GM12878 (cell line): ENCODE results near the gene ANKRD13C. TPM values are rescaled to one million over a fixed set of nuclear protein-coding genes. Genes with fewer than 3 reads are reported as not detected.

Source experiments
- ATAC-seq: fragments of 200-7000 bp; cut with Tn5 transposase; 3 replicates; pipeline ENCODE4 v1.9.1; 2020; ENCODE audit warnings: mild to moderate bottlenecking, moderate library complexity
- BruUV-seq: library from RNA; stranded (reverse); fragments of 400-500 nt; replicated peaks from 2 replicates; lab custom pipeline; 2021; lab: Mats Ljungman, UMichigan
- CTCF ChIA-PET: fragments of 300-600 bp; sonication (Branson Sonifier 250); formaldehyde crosslinking; extraction: SDS; loops from one replicate; lab custom pipeline; 2021; ENCODE audit warnings: inconsistent platforms; lab: Yijun Ruan, JAX
- POLR2A ChIA-PET: fragments of 350-600 bp; formaldehyde crosslinking; extraction: SDS; loops from one replicate; lab custom pipeline; 2021; ENCODE audit warnings: inconsistent platforms; lab: Charles Lee
- RAD21 ChIA-PET: fragments of 300-600 bp; sonication (Branson Sonifier 250); formaldehyde crosslinking; loops from one replicate; lab custom pipeline; 2023; ENCODE audit warnings: antibody characterized with exemption; ENCODE audit not compliant: unreplicated experiment; lab: Charles Lee
- SMC1A ChIA-PET: fragments of 300-600 bp; sonication (Branson Sonifier 250); formaldehyde crosslinking; loops from one replicate; lab custom pipeline; 2023; ENCODE audit not compliant: unreplicated experiment, uncharacterized antibody; lab: Charles Lee
- DNase-seq: peaks from one replicate; pipeline ENCODE4 v3.0.0-alpha.2; 2011; ENCODE audit warnings: low read depth, low spot score
- FAIRE-seq: peaks from 3 replicates; lab custom pipeline; 2011; peaks lifted over from hg19 to GRCh38; lab: Jason Lieb, UNC
- H2AFZ ChIP-seq: 2 replicates; pipeline ENCODE4 v1.6.0; 2011; ENCODE audit warnings: low read depth, low read length, control low read depth; ENCODE audit not compliant: control insufficient read depth
- H3K27ac ChIP-seq: 2 replicates; pipeline ENCODE4 v1.5.1; 2011; ENCODE audit warnings: control low read depth; ENCODE audit not compliant: control insufficient read depth, insufficient read depth
- H3K27me3 ChIP-seq, 2 experiments: replicated peaks in 1 of 2; 2 replicates each; pipeline versions ENCODE4 v1.6.0 to v1.6.1; 2011; ENCODE audit warnings: low read length in 1 of 2; ENCODE audit not compliant: control insufficient read depth in 2 of 2, insufficient read depth in 2 of 2
- H3K36me3 ChIP-seq, 2 experiments: 2 replicates each; pipeline ENCODE4 v1.5.1; 2011; ENCODE audit warnings: low read length in 1 of 2; ENCODE audit not compliant: control insufficient read depth in 2 of 2, insufficient read depth in 2 of 2
- H3K4me1 ChIP-seq: 2 replicates; pipeline ENCODE4 v1.6.1; 2011; ENCODE audit warnings: mild to moderate bottlenecking, low read length, moderate library complexity, mixed read lengths; ENCODE audit not compliant: control insufficient read depth, insufficient read depth
- H3K4me2 ChIP-seq: 2 replicates; pipeline ENCODE4 v1.6.0; 2011; ENCODE audit warnings: control low read depth; ENCODE audit not compliant: control insufficient read depth, insufficient read depth
- H3K4me3 ChIP-seq: fragments of 200-600 bp; sonication (generic); 2 replicates; pipeline ENCODE4 v1.5.1; 2016
- H3K79me2 ChIP-seq: 2 replicates; pipeline ENCODE4 v1.6.0; 2011; ENCODE audit warnings: low read length; ENCODE audit not compliant: control insufficient read depth, insufficient read depth
- H3K9ac ChIP-seq: 2 replicates; pipeline ENCODE4 v1.8.0; 2011; ENCODE audit warnings: low read length, control low read depth, mixed read lengths; ENCODE audit not compliant: control insufficient read depth, insufficient read depth
- H3K9me3 ChIP-seq: replicated peaks from 3 replicates; pipeline ENCODE4 v1.5.1; 2011; ENCODE audit warnings: mild to moderate bottlenecking, low read length; ENCODE audit not compliant: control insufficient read depth, insufficient read depth
- H4K20me1 ChIP-seq: 2 replicates; pipeline ENCODE4 v1.6.0; 2011; ENCODE audit not compliant: control insufficient read depth, insufficient read depth
- BMI1 ChIP-seq: fragments of 450-650 bp; IDR thresholded peaks from 2 replicates; pipeline ENCODE4 v1.6.1; 2016; ENCODE audit warnings: mild to moderate bottlenecking, moderate library complexity, borderline replicate concordance
- CHD1 ChIP-seq: IDR thresholded peaks from 2 replicates; pipeline ENCODE4 v1.6.1; 2012; ENCODE audit warnings: low read depth, low read length, improper control_type of control experiment
- ETV6 ChIP-seq, 2 experiments: fragments of 450-650 bp in 1 of 2; IDR thresholded peaks in 1 of 2; conservative IDR thresholded peaks in 1 of 2; 2 replicates each; pipeline ENCODE4 v1.6.1; 2014; ENCODE audit warnings: antibody characterized with exemption in 1 of 2, borderline replicate concordance in 1 of 2, low read depth in 1 of 2, mild to moderate bottlenecking in 1 of 2, moderate library complexity in 1 of 2
- FOXM1 ChIP-seq: IDR thresholded peaks from 2 replicates; pipeline ENCODE4 v1.6.1; 2012; ENCODE audit warnings: low read depth, mild to moderate bottlenecking, inconsistent platforms, low read length, moderate library complexity
- KLF5 ChIP-seq: fragments of 450-650 bp; IDR thresholded peaks from 2 replicates; pipeline ENCODE4 v1.6.1; 2014; ENCODE audit warnings: mild to moderate bottlenecking; ENCODE audit not compliant: partially characterized antibody
- NBN ChIP-seq: fragments of 450-650 bp; IDR thresholded peaks from 2 replicates; pipeline ENCODE4 v1.6.1; 2016
- RUNX3 ChIP-seq: IDR thresholded peaks from 2 replicates; pipeline ENCODE4 v1.6.1; 2012; ENCODE audit warnings: low read length, inconsistent platforms
- SMAD1 ChIP-seq: fragments of 450-650 bp; IDR thresholded peaks from 2 replicates; pipeline ENCODE4 v1.6.1; 2018; ENCODE audit warnings: mild to moderate bottlenecking, low read depth; ENCODE audit not compliant: partially characterized antibody
- WRNIP1 ChIP-seq: IDR thresholded peaks from 2 replicates; pipeline ENCODE4 v1.6.1; 2011; ENCODE audit warnings: low read depth, low read length, improper control_type of control experiment, borderline replicate concordance
- WGBS: methylation state at CpG from one replicate; pipeline ENCODE4 v1.1.6; 2016; ENCODE audit warnings: low lambda C conversion rate; ENCODE audit not compliant: insufficient replicate concordance, insufficient coverage; ENCODE audit errors: missing lambda C conversion rate; 5-methylcytosine and 5-hydroxymethylcytosine counted together
- in situ Hi-C: fragments of 300-500 bp; cut with MboI; formaldehyde crosslinking; loops from 9 replicates; pipeline ENCODE4 v1.14.3; 2018; ENCODE audit warnings: mixed read lengths
- intact Hi-C: fragments of 100-400 bp; cut with micrococcal nuclease; formaldehyde crosslinking; loops from one replicate; pipeline ENCODE4 v1.14.2; 2022; ENCODE audit not compliant: unreplicated experiment
- polyA plus RNA-seq, 11 experiments: library from polyadenylated mRNA; depleted of rRNA in 4 of 11; unstranded in 6 of 11; stranded (reverse) in 5 of 11; fragments of >200 nt; fragmentation: Nextera tagmentation in 4 of 11; fragmentation: Illumina TruSeq in 1 of 11; extraction: Ambion mirVana in 4 of 11; extraction: Trizol in 1 of 11; gene quantifications; 1 replicate in 1 of 11; 2 replicates in 10 of 11; pipeline versions ENCODE4 v1.2.1 to v1.2.3, GENCODE V29; 2011 to 2016; ENCODE audit warnings: inconsistent platforms in 2 of 11, missing spikeins in 2 of 11, low read depth in 1 of 11
- total RNA-seq, 4 experiments: library from RNA; depleted of rRNA in 3 of 4; stranded (reverse); fragments of >200 nt in 3 of 4; fragmentation: Illumina TruSeq in 1 of 4; extraction: Trizol in 1 of 4; gene quantifications; 2 replicates each; pipeline versions ENCODE4 v1.2.1 to v1.2.3, GENCODE V29; 2013 to 2021
- TF ChIP-seq, protein P1 (sequence below): fragments of 150-350 bp; IDR thresholded peaks from 2 replicates; pipeline ENCODE4 v1.6.1; 2014; ENCODE audit warnings: mild to moderate bottlenecking, low read depth, low read length

ANKRD13C gene
- total and polyA plus RNA-seq, 10 of the 15 experiments (the other 5 are each of a cell fraction or from before 2014, with no cell fraction given), result 3.7 to 24.4 (median 14.1) TPM

- no peak for TF ChIP-seq RUNX3
- TF ChIP-seq SMAD1, result no peak
- no peak overlapping the region for H2AFZ ChIP-seq
- DNase-seq (no peak), ATAC-seq (no peak), FAIRE-seq (peak; percentile 31)
- intact Hi-C loops (no loop called here), in situ Hi-C loops (no loop called here)
- no peaks in the 10 kb centered on the region for H3K27me3 ChIP-seq
- no peaks in the 10 kb centered on the region for H3K79me2 ChIP-seq
- whole genome bisulfite sequencing, result 100% methylated on average over 1 of the region's 1 CpG
- no TSS peak for BruUV-seq
- no peak overlapping the region for H3K9ac ChIP-seq
- ChIA-PET CTCF (interaction anchor here (0.6 to 2.1 kb wide), 6 partner anchors 19 to 135 kb away, joined by 3 to 5 read pairs (median 4); partner anchors contain the start of gene ANKRD13C), RAD21 (interaction anchor here (1.4 to 2.7 kb wide), 2 partner anchors 95 to 192 kb away, joined by 4 to 15 read pairs; partner anchors contain the start of gene CTH), POLR2A (interaction anchor here (0.9 kb wide), 2 partner anchors 15 to 39 kb away, joined by 3 to 4 read pairs; partner anchors contain the start of gene ANKRD13C), SMC1A (interaction anchor here (0.6 to 2.4 kb wide), 13 partner anchors 9 to 193 kb away, joined by 3 to 11 read pairs (median 3); partner anchors contain the start of genes ANKRD13C and CTH)
- H4K20me1 ChIP-seq, result no peaks in the 10 kb centered on the region
- H3K36me3 ChIP-seq, result no peaks in the 10 kb centered on the region; a peak in 1 of 4 replicates
- H3K4me3 ChIP-seq, result no peak overlapping the region
- H3K4me1 ChIP-seq, result no peaks in the 10 kb centered on the region
- H3K27ac ChIP-seq, result no peak overlapping the region
- H3K4me2 ChIP-seq, result no peak overlapping the region
- H3K9me3 ChIP-seq, result no peaks in the 10 kb centered on the region
Observed at GRCh38 chr1:70315782-70316181, 38.7 kb downstream of the ANKRD13C start.

GRCh38 chr1:70314706-70315304 lies 39.7 kb downstream of the ANKRD13C start:
- no TSS peak for BruUV-seq
- no peak overlapping the region for H2AFZ ChIP-seq
- no peaks in the 10 kb centered on the region for H3K79me2 ChIP-seq
- WGBS, result 98% methylated on average over 6 of the region's 6 CpGs
- H3K4me3 ChIP-seq, result no peak overlapping the region
- H3K4me2 ChIP-seq, result no peak overlapping the region
- H3K36me3 ChIP-seq, result no peaks in the 10 kb centered on the region; a peak in 1 of 4 replicates
- no peaks in the 10 kb centered on the region for H3K4me1 ChIP-seq
- POLR2A ChIA-PET, result interaction anchor here (0.6 to 0.9 kb wide), 2 partner anchors 17 to 40 kb away, joined by 4 to 5 read pairs; partner anchors contain the start of gene ANKRD13C
- DNase-seq (no peak), ATAC-seq (no peak), FAIRE-seq (no peak)
- SMC1A ChIA-PET, result interaction anchor here (0.7 to 2.4 kb wide), 15 partner anchors 14 to 1342 kb away, joined by 3 to 11 read pairs (median 4); partner anchors contain the start of genes ANKRD13C and CTH
- intact Hi-C loops (no loop called here), in situ Hi-C loops (no loop called here)
- CTCF ChIA-PET, result interaction anchor here (0.7 to 2.1 kb wide), 10 partner anchors 31 to 194 kb away, joined by 3 to 5 read pairs (median 4); partner anchors contain the start of gene ANKRD13C
- H4K20me1 ChIP-seq, result no peaks in the 10 kb centered on the region
- H3K9me3 ChIP-seq, result no peaks in the 10 kb centered on the region
- RAD21 ChIA-PET, result interaction anchor here (1.2 to 2.7 kb wide), 3 partner anchors 40 to 193 kb away, joined by 4 to 15 read pairs (median 6); partner anchors contain the start of genes ANKRD13C and CTH
- no peak overlapping the region for H3K9ac ChIP-seq
- no peak overlapping the region for H3K27ac ChIP-seq
- H3K27me3 ChIP-seq, result no peaks in the 10 kb centered on the region
- TF ChIP-seq WRNIP1, result no peak
- no peak for TF ChIP-seq NBN
- no peak for TF ChIP-seq KLF5
- no peak for TF ChIP-seq CHD1
- TF ChIP-seq FOXM1, result no peak
- TF ChIP-seq ETV6 (conservative IDR thresholded peaks at IDR 0.05 in 1 of 2, IDR thresholded peaks at IDR 0.05 in 1 of 2; ENCODE audit: borderline replicate concordance in 1 of 2, low read depth in 1 of 2), result no peak
- TF ChIP-seq, protein P1, sequence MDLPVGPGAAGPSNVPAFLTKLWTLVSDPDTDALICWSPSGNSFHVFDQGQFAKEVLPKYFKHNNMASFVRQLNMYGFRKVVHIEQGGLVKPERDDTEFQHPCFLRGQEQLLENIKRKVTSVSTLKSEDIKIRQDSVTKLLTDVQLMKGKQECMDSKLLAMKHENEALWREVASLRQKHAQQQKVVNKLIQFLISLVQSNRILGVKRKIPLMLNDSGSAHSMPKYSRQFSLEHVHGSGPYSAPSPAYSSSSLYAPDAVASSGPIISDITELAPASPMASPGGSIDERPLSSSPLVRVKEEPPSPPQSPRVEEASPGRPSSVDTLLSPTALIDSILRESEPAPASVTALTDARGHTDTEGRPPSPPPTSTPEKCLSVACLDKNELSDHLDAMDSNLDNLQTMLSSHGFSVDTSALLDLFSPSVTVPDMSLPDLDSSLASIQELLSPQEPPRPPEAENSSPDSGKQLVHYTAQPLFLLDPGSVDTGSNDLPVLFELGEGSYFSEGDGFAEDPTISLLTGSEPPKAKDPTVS, result no peak
- no peak for TF ChIP-seq BMI1
